Measurements from ENCODE around the gene PROSER3.

GRCh38 chr19:35754370-35755130, 3.4 kb upstream of the PROSER3 start:
- TF ChIP-seq TCF4 (CRISPR knock-in tag; IDR thresholded peaks at IDR 0.05; ENCODE audit: borderline replicate concordance), result no peak
- TF ChIP-seq ZFP3 (CRISPR knock-in tag; IDR thresholded peaks at IDR 0.05), result no peak

All from SK-N-SH treated with all-trans-retinoic acid at 6 μM for 48 hours (cell line).